ENCODE measurements around the gene SLC30A7.

GRCh38 chr1:100998426-100998825, 102.5 kb downstream of the SLC30A7 start:
- TF ChIP-seq CTCF (conservative IDR thresholded peaks at IDR 0.05; ENCODE audit: low read depth, low read length), result no peak
- no peak for TF ChIP-seq EZH2 (IDR thresholded peaks at IDR 0.05; ENCODE audit: borderline replicate concordance, low read depth, low read length, poor library complexity, severe bottlenecking)
